HG03108 (cell line): ENCODE results near the gene AGAP9.
"Not testable (repeated sequence)": the region's sequence is repeated elsewhere in the genome, so short reads cannot be mapped to it uniquely, and the experiment has no call there.

Experiments
- ATAC-seq: cut with Tn5 transposase; IDR thresholded peaks from one replicate; pipeline ENCODE4 v1.9.1; 2021; ENCODE audit warnings: moderate library complexity; ENCODE audit not compliant: unreplicated experiment

AGAP9 gene

DNA sequence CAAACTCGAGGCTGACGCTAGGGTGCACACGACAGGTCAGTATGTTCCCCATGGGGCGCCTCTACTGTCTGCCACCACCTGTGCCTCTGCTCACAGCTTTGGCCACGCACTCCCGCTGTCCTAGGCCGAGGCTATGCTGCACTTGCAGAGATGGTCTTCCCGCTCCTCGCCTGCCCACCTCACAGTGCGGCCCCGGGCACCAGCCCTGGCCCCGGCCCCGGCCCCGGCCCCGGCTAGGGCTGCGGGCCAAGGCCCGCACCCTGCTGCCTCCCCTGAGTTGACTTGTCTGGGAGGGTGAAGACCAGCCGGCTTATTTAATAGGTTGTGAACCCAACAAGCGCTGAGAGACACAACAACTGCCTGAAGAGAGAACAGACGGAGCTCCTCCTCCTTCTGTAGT lies at the start of gene AGAP9:
Gene AGAP9 (minus strand): TSS at position 164 of the 400 bp plus-strand sequence. CDS start 112 bp downstream, at position 52.
- not testable (repeated sequence) for ATAC-seq

GRCh38 chr10:47571138-47571912 lies 47.9 kb upstream of the AGAP9 start:
- ATAC-seq: not testable (repeated sequence)

DNA sequence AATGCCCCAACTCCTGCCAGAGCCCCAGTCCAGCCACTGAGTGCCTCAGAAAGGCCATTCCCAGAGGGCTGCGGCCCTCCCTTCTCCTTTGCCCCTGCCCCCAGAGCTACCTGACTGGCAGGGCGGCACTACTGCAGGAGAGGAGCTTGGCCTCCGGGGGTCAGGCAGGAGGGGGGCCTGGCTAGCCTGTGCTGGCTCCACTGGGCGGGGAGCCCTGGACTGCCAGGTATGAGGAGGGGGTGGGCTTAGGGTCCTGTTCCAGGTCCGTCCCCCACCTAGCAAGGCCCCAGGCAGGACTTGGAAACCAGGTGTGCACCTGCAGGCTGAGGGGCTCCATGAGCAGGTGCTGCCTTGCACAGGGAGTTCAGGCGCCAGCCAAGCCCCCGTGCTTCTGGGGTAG lies 43.3 kb upstream of the AGAP9 start:
- ATAC-seq: not testable (repeated sequence)

DNA sequence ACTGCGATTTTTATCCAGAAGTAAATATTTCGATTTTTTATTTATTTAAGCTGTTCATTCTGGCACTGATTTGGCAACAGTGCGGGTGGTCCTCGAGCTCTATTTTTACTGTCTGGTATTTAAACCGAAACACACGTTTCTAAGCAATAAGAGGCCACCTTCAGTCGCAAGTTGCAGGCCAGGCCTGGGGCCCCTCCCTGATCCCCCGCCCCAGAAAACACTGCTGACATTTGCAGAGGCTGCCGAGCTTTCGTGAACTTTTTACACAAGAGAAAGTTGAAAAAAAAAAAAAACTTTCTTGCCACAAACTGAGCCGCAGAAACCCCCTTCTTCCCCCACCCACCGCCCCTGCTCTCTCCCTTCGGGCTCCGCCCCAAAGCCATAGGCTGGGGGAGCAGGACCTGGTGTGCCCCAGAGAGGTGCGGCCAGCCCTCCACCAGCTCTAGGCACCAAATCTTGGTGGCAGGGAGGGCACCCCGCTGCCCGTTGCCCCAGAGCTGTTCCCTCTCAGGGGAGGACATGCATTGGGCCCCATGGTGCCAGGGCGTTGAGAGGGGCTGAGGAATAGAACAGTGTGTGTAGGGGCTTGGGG lies 42.8 kb upstream of the AGAP9 start:
- ATAC-seq: not testable (repeated sequence)

GRCh38 chr10:47565517-47565920 lies 42.1 kb upstream of the AGAP9 start:
- ATAC-seq: not testable (repeated sequence)

DNA sequence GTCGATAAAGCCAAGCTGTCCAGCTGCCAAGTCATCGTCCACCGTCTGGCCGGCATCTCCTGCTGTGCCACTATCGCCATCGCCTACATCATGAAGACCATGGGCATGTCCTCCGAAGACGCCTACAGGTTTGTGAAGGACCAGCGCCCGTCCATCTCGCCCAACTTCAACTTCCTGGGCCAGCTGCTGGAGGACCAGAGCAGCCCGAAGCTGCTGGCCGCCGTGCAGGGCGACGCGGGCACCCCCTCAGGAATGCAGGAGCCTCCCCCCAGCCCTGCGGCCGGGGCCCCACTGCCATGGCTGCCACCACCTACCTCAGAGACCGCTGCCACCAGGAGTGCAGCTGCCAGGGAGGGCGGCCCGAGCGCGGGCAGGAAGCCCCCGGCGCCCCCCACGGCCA lies 41.5 kb upstream of the AGAP9 start:
- not testable (repeated sequence) for ATAC-seq

DNA sequence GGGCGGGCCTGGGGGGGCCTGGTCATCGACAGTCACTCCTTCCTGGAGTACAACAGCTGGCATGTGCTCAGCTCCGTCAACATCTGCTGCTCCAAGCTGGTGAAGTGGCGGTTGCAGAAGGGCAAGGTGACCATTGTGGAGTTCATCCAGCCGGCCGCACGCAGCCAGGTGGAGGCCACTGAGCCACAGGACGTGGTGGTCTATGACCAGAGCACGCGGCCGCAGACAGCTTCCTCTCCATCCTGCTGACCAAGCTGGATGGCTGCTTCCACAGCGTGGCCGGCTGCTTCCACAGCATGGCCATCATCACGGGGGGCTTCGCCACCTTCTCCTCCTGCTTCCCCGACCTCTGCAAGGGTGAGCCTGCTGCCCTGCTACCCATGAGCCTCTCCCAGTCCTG lies 40.9 kb upstream of the AGAP9 start:
- not testable (repeated sequence) for ATAC-seq

DNA sequence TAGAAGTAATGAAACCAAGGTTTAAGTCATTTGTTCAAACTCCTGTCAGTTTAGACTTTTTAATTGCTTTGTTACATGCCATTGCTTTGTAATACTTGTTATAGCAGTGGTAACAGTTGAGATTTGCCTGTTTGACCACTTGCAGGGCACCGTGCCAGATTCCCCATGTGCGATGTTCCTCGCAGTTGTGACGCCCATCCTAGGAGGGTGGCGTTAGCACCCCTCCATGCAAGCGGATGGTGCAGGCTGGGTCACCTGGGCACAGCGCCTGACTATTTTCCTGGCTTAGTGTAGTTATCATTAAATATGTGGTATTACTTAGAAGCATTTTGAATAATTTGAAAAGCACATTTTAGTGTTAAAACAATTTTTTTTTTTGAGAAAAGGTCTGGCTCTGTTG lies 37.0 kb upstream of the AGAP9 start:
- not testable (repeated sequence) for ATAC-seq

DNA sequence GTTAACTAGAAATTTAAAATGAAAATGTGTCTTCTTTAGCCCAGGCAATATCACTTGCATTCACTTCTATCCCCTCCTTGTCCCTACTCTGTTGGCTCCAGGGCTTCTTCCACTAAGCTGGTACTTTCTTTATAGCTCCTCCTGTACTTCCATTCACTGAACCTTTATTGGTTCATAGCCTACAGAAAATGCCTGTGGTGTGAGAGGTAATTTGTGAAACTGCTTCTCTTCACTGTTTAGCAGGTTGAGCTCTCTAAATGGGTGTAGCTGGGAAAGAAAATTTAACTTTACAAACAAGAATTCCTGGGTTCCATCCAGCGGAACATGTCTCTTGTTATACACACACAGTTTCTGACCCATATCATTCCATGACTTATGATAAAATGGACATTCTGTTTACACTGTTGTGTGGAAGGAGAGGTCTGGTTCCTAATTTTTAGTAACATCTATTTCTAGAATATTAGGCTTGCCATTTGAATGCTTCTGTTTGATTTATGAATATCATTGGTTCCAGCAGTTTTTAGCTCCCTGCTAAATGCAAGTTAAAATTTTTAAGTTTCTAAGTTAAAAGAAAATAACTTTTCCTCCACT lies 36.4 kb upstream of the AGAP9 start:
- not testable (repeated sequence) for ATAC-seq

GRCh38 chr10:47558109-47558508 lies 34.7 kb upstream of the AGAP9 start:
- ATAC-seq: not testable (repeated sequence)

- peak; percentile 38 for ATAC-seq
Observed at GRCh38 chr10:47557616-47558015, 34.2 kb upstream of the AGAP9 start.

GRCh38 chr10:47555334-47555733 lies 31.9 kb upstream of the AGAP9 start:
- ATAC-seq: not testable (repeated sequence)

DNA sequence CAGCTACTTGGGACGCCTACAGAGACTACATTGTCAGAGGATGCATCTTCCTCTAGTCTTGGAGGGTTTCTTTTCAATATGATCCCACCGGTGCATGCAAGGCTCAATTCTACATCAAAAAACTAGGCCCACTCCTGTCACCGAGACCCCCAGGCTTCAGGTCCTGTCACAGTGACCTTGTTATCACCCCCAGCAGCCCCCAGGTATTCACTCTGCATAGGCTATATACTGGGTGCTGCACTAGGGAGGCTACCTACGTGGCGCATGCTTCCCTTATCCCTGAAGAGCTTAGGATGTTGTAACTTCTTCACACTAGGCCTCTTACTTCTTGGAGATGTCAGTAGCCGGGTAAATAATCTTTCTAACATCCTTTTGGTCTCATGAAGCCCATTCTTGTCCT lies 31.1 kb upstream of the AGAP9 start:
- not testable (repeated sequence) for ATAC-seq

GRCh38 chr10:47553860-47554247 lies 30.4 kb upstream of the AGAP9 start:
- ATAC-seq: not testable (repeated sequence)

DNA sequence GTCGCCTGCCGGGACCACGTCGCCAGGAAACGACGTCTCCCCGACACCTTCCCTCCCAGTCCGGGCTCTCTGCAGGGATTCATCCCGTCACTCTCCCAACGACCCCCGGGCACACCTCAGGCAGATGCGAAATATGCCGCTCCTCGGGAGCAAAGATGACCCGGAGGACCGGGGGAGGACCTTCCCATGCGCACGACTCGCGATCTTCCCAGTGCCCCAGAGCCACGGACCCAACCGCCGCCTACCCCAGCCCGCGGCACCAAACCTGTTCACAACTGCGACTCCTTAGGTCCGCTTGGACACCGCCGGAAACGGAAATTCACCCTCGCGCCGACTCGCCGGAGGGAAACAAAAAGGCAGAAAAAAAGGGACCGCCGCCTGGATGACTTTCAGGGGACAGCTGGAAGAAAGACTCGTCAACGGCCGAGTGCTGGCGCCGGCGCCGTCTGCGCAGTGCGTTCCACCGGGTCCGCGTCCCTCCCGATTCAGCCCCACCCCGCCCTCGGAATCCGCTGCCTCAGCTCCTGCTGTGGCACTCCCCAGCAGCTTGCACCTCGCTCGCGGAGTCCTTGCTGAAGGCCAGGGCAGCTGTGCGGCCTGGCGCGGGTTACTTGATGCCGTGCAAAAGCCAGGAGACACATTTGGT lies 29.9 kb upstream of the AGAP9 start:
- ATAC-seq: peak; percentile 73

GRCh38 chr10:47552719-47553118 lies 29.3 kb upstream of the AGAP9 start:
- ATAC-seq: peak; percentile 60

GRCh38 chr10:47547286-47547685 lies 23.8 kb upstream of the AGAP9 start:
- ATAC-seq: not testable (repeated sequence)

DNA sequence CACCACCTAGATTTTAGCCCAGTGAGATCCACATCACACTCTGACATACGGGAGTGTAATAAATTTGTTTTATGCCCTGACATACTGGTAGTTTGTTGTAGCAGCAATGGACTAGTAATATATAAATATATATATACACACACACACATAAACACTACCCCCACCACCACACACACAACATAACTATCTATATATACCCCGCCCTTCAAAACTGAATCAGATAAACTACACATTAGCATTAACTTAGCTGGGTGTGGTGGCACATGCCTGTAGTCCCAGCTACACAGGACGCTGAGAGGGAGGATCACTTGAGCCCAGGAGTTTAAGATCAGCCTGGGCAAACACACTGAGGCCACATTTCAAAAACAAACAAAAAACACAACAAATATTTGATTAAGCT lies 13.0 kb upstream of the AGAP9 start:
- ATAC-seq: not testable (repeated sequence)

DNA sequence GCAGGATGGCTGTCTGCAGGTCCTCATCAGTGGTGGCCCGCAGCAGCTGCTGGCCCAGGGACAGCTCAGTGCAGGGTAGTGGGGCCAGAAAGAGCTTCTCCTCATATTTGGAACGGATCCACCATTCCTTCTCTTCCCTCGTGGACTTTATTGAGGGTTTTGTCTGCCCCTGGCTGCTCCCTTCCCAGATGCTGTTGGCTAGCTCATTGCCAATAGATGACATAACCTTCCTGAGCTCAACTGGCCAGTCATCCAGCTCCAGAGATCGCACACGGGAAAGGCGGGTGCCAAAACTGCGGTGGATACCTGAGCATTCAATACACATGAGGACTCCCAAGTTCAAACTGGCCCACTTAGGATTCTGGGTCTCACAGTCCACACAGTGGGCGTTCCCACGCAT lies 21.1 kb downstream of the AGAP9 start:
- not testable (repeated sequence) for ATAC-seq

DNA sequence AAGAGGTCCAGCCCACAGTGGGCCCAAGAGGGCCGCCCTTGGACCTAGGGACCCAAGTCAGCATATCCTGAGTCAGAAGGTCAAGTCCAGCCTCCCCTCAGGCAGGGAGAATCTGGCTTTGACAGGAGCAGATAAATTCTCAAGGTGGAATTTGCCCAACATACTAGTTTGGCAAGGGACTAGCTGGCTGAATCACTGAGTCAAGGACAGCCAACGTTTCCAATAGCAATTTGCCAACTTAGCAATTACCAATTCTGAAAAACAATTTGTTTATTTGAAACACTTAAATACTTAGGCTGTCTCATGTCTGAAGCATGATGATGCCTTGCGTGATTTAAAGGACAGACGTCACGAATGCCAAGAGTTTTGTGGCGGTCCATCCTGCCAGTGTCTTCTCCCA lies 29.2 kb downstream of the AGAP9 start:
- not testable (repeated sequence) for ATAC-seq

GRCh38 chr10:47491600-47491999 lies 31.8 kb downstream of the AGAP9 start, which contains the start of gene FAM25G:
Gene FAM25G, minus strand, starts transcription at chr10:47491700. Its CDS starts 26 bp downstream, at chr10:47491674.
- not testable (repeated sequence) for ATAC-seq
